ENCODE data around the gene FRS3.

Gene FRS3

GRCh38 chr6:41783106-41783780 is 3.5 kb upstream of the FRS3 start:
- no peak overlapping the region for H3K27ac ChIP-seq (ENCODE audit: low read length, poor library complexity, severe bottlenecking)

GRCh38 chr6:41781366-41781730 is 1.6 kb upstream of the FRS3 start:
- Histone ChIP-seq H3K18ac (ENCODE audit: low read depth in 1 of 2, low read length in 2 of 2) (no peak overlapping the region), H3K9ac (ENCODE audit: low read length) (no peak overlapping the region), H3K4me1 (ENCODE audit: control insufficient read depth, insufficient read depth, low read depth, low read length) (peaks cover 20% of the 10 kb centered on the region), H4K8ac (ENCODE audit: low read length) (no peak overlapping the region), H3K4me2 (ENCODE audit: low read length, poor library complexity, severe bottlenecking) (no peak overlapping the region), H3K4ac (ENCODE audit: low read depth in 1 of 2, low read length in 2 of 2) (no peak overlapping the region), H3K79me1 (replicated peaks; ENCODE audit: low read length, poor library complexity, severe bottlenecking) (peaks cover 17% of the 10 kb centered on the region), H3K14ac (ENCODE audit: low read length in 2 of 2) (no peak overlapping the region), H2AK5ac (ENCODE audit: low read length, severe bottlenecking) (no peak overlapping the region), H4K91ac (ENCODE audit: low read length) (no peak overlapping the region), H2AFZ (ENCODE audit: low read depth, low read length) (no peak overlapping the region), H3K9me3 (ENCODE audit: control insufficient read depth, low read length) (no peaks in the 10 kb centered on the region), H2BK15ac (ENCODE audit: low read depth, poor library complexity, severe bottlenecking) (no peak overlapping the region), H3K36me3 (ENCODE audit: control insufficient read depth in 1 of 2, insufficient read depth in 2 of 2, low read depth in 1 of 2, low read length in 2 of 2) (peaks cover 5 to 14% of the 10 kb centered on the region in 2 experiments), H3K23ac (ENCODE audit: low read length in 2 of 2) (no peak overlapping the region), H3K4me3 (ENCODE audit: insufficient read depth in 1 of 2, low read depth in 1 of 2, low read length in 2 of 2) (peak overlapping the region in 1 of 2 experiments; percentile 77), H2BK120ac (ENCODE audit: low read depth, low read length) (no peak overlapping the region), H3K27ac (ENCODE audit: low read length, poor library complexity, severe bottlenecking) (no peak overlapping the region), H2BK5ac (ENCODE audit: low read depth, low read length, poor library complexity, severe bottlenecking) (no peak overlapping the region), H2BK12ac (ENCODE audit: low read length in 2 of 2) (peak overlapping the region in 1 of 2 experiments; percentile 45), H3K27me3 (ENCODE audit: control insufficient read depth in 1 of 2, insufficient read depth in 1 of 2, low read length in 2 of 2) (no peaks in the 10 kb centered on the region)
- DNase-seq: no peak
- 48% methylated on average over 2 of the region's 3 CpGs for WGBS

More at GRCh38 chr6:41783106-41783780, 3.5 kb upstream of the FRS3 start:
- no peak overlapping the region for H3K18ac ChIP-seq (ENCODE audit: low read depth in 1 of 2, low read length in 2 of 2)
- H2BK5ac ChIP-seq (ENCODE audit: low read depth, low read length, poor library complexity, severe bottlenecking): no peak overlapping the region
- H4K91ac ChIP-seq (ENCODE audit: low read length): no peak overlapping the region
- peak overlapping the region in 1 of 2 experiments; percentile 18 for H3K4me3 ChIP-seq (ENCODE audit: insufficient read depth in 1 of 2, low read depth in 1 of 2, low read length in 2 of 2)
- no peak overlapping the region for H2BK15ac ChIP-seq (ENCODE audit: low read depth, poor library complexity, severe bottlenecking)
- H3K4ac ChIP-seq (ENCODE audit: low read depth in 1 of 2, low read length in 2 of 2): no peak overlapping the region
- no peak overlapping the region for H3K14ac ChIP-seq (ENCODE audit: low read length in 2 of 2)
- no peak overlapping the region for H2BK120ac ChIP-seq (ENCODE audit: low read depth, low read length)
- H3K23ac ChIP-seq (ENCODE audit: low read length in 2 of 2): no peak overlapping the region
- peaks cover 16% of the 10 kb centered on the region for H3K79me1 ChIP-seq (replicated peaks; ENCODE audit: low read length, poor library complexity, severe bottlenecking)
- H3K27me3 ChIP-seq (ENCODE audit: control insufficient read depth in 1 of 2, insufficient read depth in 1 of 2, low read length in 2 of 2): no peaks in the 10 kb centered on the region
- no peak overlapping the region for H2BK12ac ChIP-seq (ENCODE audit: low read length in 2 of 2)
- H3K36me3 ChIP-seq (ENCODE audit: control insufficient read depth in 1 of 2, insufficient read depth in 2 of 2, low read depth in 1 of 2, low read length in 2 of 2): no peaks in the 10 kb centered on the region
- H2AFZ ChIP-seq (ENCODE audit: low read depth, low read length): no peak overlapping the region
- no peak overlapping the region for H3K9ac ChIP-seq (ENCODE audit: low read length)
- H2AK5ac ChIP-seq (ENCODE audit: low read length, severe bottlenecking): no peak overlapping the region
- peaks cover 20% of the 10 kb centered on the region for H3K4me1 ChIP-seq (ENCODE audit: control insufficient read depth, insufficient read depth, low read depth, low read length)
- no peaks in the 10 kb centered on the region for H3K9me3 ChIP-seq (ENCODE audit: control insufficient read depth, low read length)
- no peak for DNase-seq
- no peak overlapping the region for H4K8ac ChIP-seq (ENCODE audit: low read length)
- 85% methylated on average over 5 of the region's 6 CpGs for WGBS
- H3K4me2 ChIP-seq (ENCODE audit: low read length, poor library complexity, severe bottlenecking): no peak overlapping the region

- H3K4me1 ChIP-seq (ENCODE audit: control insufficient read depth, insufficient read depth, low read depth, low read length): peaks cover 14% of the 10 kb centered on the region
- peak within 1 kb of the TSS in 1 of 2 experiments; percentile 26 for H3K4ac ChIP-seq (ENCODE audit: low read depth in 1 of 2, low read length in 2 of 2)
- H3K36me3 ChIP-seq (ENCODE audit: control insufficient read depth in 1 of 2, insufficient read depth in 2 of 2, low read depth in 1 of 2, low read length in 2 of 2): peaks cover 5 to 15% of the 10 kb centered on the region in 2 experiments
- H3K27ac ChIP-seq (ENCODE audit: low read length, poor library complexity, severe bottlenecking): no peak within 1 kb of the TSS
- H3K14ac ChIP-seq (ENCODE audit: low read length in 2 of 2): no peak within 1 kb of the TSS
- no peaks in the 10 kb centered on the region for H3K27me3 ChIP-seq (ENCODE audit: control insufficient read depth in 1 of 2, insufficient read depth in 1 of 2, low read length in 2 of 2)
- peak within 1 kb of the TSS; percentile 23 to 60 for H3K18ac ChIP-seq (ENCODE audit: low read depth in 1 of 2, low read length in 2 of 2)
- no peak within 1 kb of the TSS for H4K91ac ChIP-seq (ENCODE audit: low read length)
- WGBS: 1% methylated on average over 21 of the region's 36 CpGs
- peak within 1 kb of the TSS; percentile 28 for H2BK15ac ChIP-seq (ENCODE audit: low read depth, poor library complexity, severe bottlenecking)
- no peak within 1 kb of the TSS for H2BK5ac ChIP-seq (ENCODE audit: low read depth, low read length, poor library complexity, severe bottlenecking)
- no peak within 1 kb of the TSS for H2BK120ac ChIP-seq (ENCODE audit: low read depth, low read length)
- peak within 1 kb of the TSS in 1 of 2 experiments; percentile 45 for H2BK12ac ChIP-seq (ENCODE audit: low read length in 2 of 2)
- peak within 1 kb of the TSS; percentile 95 for H3K4me2 ChIP-seq (ENCODE audit: low read length, poor library complexity, severe bottlenecking)
- H2AK5ac ChIP-seq (ENCODE audit: low read length, severe bottlenecking): no peak within 1 kb of the TSS
- H3K23ac ChIP-seq (ENCODE audit: low read length in 2 of 2): no peak within 1 kb of the TSS
- no peak within 1 kb of the TSS for H4K8ac ChIP-seq (ENCODE audit: low read length)
- peaks cover 17% of the 10 kb centered on the region for H3K79me1 ChIP-seq (replicated peaks; ENCODE audit: low read length, poor library complexity, severe bottlenecking)
- H3K4me3 ChIP-seq (ENCODE audit: insufficient read depth in 1 of 2, low read depth in 1 of 2, low read length in 2 of 2): peak within 1 kb of the TSS; percentile 64 to 84
- DNase-seq: peak; percentile 30
- no peaks in the 10 kb centered on the region for H3K9me3 ChIP-seq (ENCODE audit: control insufficient read depth, low read length)
- peak within 1 kb of the TSS; percentile 68 for H2AFZ ChIP-seq (ENCODE audit: low read depth, low read length)
- H3K9ac ChIP-seq (ENCODE audit: low read length): peak within 1 kb of the TSS; percentile 92
These were observed 1.1 kb upstream of the FRS3 start, which contains the start of gene PRICKLE4 for GRCh38 chr6:41780551-41781365. PRICKLE4 (plus strand) TSS chr6:41780782; CDS start chr6:41783474, 2,692 bp downstream.

- H3K4me1 ChIP-seq (ENCODE audit: control insufficient read depth, insufficient read depth, low read depth, low read length): peaks cover 16% of the 10 kb centered on the region
- no peak overlapping the region for H4K91ac ChIP-seq (ENCODE audit: low read length)
- H3K36me3 ChIP-seq (ENCODE audit: control insufficient read depth in 1 of 2, insufficient read depth in 2 of 2, low read depth in 1 of 2, low read length in 2 of 2): peaks cover 18 to 29% of the 10 kb centered on the region in 2 experiments
- no peak overlapping the region for H2BK12ac ChIP-seq (ENCODE audit: low read length in 2 of 2)
- no peak overlapping the region for H2BK15ac ChIP-seq (ENCODE audit: low read depth, poor library complexity, severe bottlenecking)
- H3K4me2 ChIP-seq (ENCODE audit: low read length, poor library complexity, severe bottlenecking): peak overlapping the region; percentile 88
- no peaks in the 10 kb centered on the region for H3K27me3 ChIP-seq (ENCODE audit: control insufficient read depth in 1 of 2, insufficient read depth in 1 of 2, low read length in 2 of 2)
- H3K9ac ChIP-seq (ENCODE audit: low read length): peak overlapping the region; percentile 92
- no peaks in the 10 kb centered on the region for H3K9me3 ChIP-seq (ENCODE audit: control insufficient read depth, low read length)
- no peak overlapping the region for H2BK5ac ChIP-seq (ENCODE audit: low read depth, low read length, poor library complexity, severe bottlenecking)
- H3K79me1 ChIP-seq (replicated peaks; ENCODE audit: low read length, poor library complexity, severe bottlenecking): peaks cover 18% of the 10 kb centered on the region
- no peak overlapping the region for H3K27ac ChIP-seq (ENCODE audit: low read length, poor library complexity, severe bottlenecking)
- H4K8ac ChIP-seq (ENCODE audit: low read length): peak overlapping the region; percentile 29
- H2BK120ac ChIP-seq (ENCODE audit: low read depth, low read length): no peak overlapping the region
- H3K4ac ChIP-seq (ENCODE audit: low read depth in 1 of 2, low read length in 2 of 2): peak overlapping the region in 1 of 2 experiments; percentile 35
- H3K18ac ChIP-seq (ENCODE audit: low read depth in 1 of 2, low read length in 2 of 2): peak overlapping the region in 1 of 2 experiments; percentile 46
- H3K14ac ChIP-seq (ENCODE audit: low read length in 2 of 2): peak overlapping the region in 1 of 2 experiments; percentile 76
- 4% methylated on average over 13 of the region's 16 CpGs for WGBS
- DNase-seq: peak; percentile 8
- H3K23ac ChIP-seq (ENCODE audit: low read length in 2 of 2): peak overlapping the region in 1 of 2 experiments; percentile 11
- H2AK5ac ChIP-seq (ENCODE audit: low read length, severe bottlenecking): no peak overlapping the region
- H2AFZ ChIP-seq (ENCODE audit: low read depth, low read length): peak overlapping the region; percentile 33
- peak overlapping the region; percentile 64 to 94 for H3K4me3 ChIP-seq (ENCODE audit: insufficient read depth in 1 of 2, low read depth in 1 of 2, low read length in 2 of 2)
These were observed 364 bp downstream of the FRS3 start for GRCh38 chr6:41779336-41779735.
